ES-I3 (cell line): Measurements from ENCODE around the gene CD8A.
"Not testable (repeated sequence)": the region's sequence is repeated elsewhere in the genome, so short reads cannot be mapped to it uniquely, and the experiment has no call there.

Source experiments
- H3K36me3 ChIP-seq: 2 replicates; pipeline ENCODE4 v1.6.1; 2013; ENCODE audit warnings: mild to moderate bottlenecking, low read length, control low read depth, moderate library complexity; ENCODE audit not compliant: insufficient read depth
- H3K4me1 ChIP-seq: 2 replicates; pipeline ENCODE4 v1.6.1; 2013; ENCODE audit warnings: mild to moderate bottlenecking, control low read depth, low read length; ENCODE audit not compliant: insufficient read depth
- H3K9ac ChIP-seq: 2 replicates; pipeline ENCODE4 v1.6.1; 2013; ENCODE audit warnings: low read depth, mild to moderate bottlenecking, low read length, moderate library complexity
- H3K9me3 ChIP-seq: 2 replicates; pipeline ENCODE4 v1.6.1; 2013; ENCODE audit warnings: mild to moderate bottlenecking, low read length, moderate library complexity; ENCODE audit not compliant: control insufficient read depth, insufficient read depth

The CD8A gene

DNA sequence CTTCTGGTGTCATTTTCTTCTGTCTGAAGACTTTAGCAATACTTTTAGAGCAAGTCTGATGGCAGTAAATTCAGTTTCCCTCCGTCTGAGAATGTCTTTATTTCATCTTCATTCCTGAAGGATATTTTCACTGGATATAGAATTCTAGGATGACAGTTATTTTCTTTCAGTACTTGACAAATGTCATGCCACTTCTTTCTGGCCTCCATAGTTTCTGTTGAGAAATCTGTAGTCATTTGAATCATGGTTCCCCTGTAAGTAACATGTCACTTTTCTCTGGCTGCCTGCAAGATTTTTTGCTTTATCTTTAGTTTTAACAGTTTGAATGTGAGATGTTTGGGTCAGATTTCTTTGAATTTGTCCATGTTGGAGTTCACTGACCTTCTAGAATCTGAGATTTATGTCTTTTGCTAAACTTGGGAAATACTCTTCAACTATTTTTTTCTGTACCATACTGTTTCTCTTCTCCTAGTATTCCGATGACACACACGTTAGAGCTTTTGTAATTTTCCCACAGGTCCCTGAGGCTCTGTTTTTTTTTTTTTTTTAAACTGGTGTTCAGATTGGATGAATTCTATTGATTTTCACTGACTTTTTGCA, 40.4 kb downstream of the CD8A start:
- Histone ChIP-seq H3K9me3 (peaks cover 19% of the 10 kb centered on the region; the same call in 1 of the 2 replicates), H3K36me3 (no peaks in the 10 kb centered on the region; the same call in none of the 2 replicates), H3K9ac (no peak overlapping the region), H3K4me1 (peaks cover 4% of the 10 kb centered on the region; the same call in 1 of the 2 replicates)

DNA sequence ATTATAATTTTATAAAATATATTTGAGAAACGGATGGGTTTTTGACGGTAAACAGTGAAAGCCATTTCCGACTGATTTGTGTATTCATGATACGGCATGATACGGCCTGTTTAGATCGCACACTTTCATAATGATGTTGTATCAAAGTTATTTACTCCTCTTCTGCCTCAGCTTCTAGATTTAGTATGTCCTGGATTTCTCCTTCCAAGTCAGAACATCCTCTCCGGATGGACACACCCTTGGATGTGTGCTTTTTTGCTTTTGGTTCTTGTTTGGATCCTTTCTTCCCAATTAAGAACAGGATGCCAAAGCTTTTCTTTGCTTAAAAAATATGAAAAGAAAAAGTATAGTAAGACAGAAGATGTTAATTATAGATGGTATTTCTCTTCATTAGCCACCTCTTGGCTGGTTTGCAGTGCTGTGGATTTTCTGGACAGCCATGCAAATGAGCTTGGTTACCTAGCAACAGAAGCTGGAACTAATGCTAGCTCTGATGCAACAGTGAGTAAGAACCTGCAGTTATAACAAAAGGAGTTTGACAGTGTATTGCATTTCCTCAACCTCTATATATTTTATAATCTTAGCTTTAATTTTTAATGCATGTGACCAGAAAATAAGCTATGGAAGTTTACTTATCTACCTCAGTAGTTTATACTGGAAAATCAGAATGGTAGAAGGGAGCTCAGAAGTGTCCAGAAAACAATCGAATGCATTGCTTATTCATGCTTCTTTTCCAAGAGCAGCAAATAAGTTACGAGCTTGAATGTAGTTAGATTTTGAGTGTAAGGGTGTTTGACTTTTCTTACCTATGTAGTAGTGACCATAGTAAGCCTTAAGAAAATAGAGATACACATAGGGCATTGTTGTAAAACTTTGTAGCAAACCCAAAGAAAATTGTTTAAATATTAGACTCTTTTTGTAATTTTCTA, 42.7 kb downstream of the CD8A start:
- H3K36me3 ChIP-seq, result no peaks in the 10 kb centered on the region; the same call in none of the 2 replicates
- H3K9ac ChIP-seq, result no peak overlapping the region
- H3K9me3 ChIP-seq, result peaks cover 19% of the 10 kb centered on the region; the same call in 1 of the 2 replicates
- peaks cover 4% of the 10 kb centered on the region; the same call in 1 of the 2 replicates for H3K4me1 ChIP-seq

DNA sequence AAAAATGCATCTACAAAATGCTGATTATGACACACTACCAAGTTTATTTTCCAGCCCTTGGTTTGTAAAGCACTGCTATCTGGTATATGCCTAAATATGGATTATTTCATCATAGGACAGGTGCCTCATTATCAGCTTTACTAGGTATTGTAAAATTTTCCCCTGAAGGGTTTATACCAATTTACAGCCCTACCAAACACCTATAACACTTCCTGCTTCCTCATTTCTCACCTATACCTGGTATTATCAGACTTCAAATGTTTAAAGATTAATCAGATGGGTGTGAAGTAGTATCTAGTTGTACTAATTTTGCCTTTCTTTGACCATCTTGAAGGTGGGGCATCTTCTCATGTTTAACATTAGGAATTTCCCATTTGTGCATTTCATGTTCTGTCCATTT, 43.8 kb downstream of the CD8A start:
- Histone ChIP-seq H3K9me3 (peaks cover 19% of the 10 kb centered on the region; the same call in 1 of the 2 replicates), H3K4me1 (peaks cover 4% of the 10 kb centered on the region; the same call in 1 of the 2 replicates), H3K9ac (no peak overlapping the region), H3K36me3 (no peaks in the 10 kb centered on the region; the same call in none of the 2 replicates)

DNA sequence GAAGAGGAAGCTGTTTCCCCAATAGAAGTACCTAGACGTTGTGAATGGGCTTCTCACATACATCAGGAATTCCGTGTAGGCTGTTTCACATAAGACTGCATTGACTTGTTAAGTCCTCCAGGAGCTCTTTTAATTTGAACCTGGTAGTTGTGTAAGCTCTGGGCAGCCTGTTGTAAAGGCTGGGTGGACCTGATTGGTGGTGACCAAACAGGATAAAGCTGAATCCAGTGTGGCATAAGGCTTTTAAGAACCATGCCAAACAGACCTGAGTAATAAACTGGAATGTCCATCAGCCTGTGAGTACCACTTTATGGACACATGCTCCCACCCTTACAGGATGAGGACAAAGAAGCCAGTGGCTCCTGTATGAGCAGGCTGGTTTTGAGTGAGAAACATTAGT, 46.6 kb downstream of the CD8A start:
- Histone ChIP-seq H3K9me3 (no peaks in the 10 kb centered on the region), H3K4me1 (peaks cover 4% of the 10 kb centered on the region; the same call in 1 of the 2 replicates), H3K9ac (no peak overlapping the region), H3K36me3 (no peaks in the 10 kb centered on the region; the same call in 1 of the 2 replicates)

DNA sequence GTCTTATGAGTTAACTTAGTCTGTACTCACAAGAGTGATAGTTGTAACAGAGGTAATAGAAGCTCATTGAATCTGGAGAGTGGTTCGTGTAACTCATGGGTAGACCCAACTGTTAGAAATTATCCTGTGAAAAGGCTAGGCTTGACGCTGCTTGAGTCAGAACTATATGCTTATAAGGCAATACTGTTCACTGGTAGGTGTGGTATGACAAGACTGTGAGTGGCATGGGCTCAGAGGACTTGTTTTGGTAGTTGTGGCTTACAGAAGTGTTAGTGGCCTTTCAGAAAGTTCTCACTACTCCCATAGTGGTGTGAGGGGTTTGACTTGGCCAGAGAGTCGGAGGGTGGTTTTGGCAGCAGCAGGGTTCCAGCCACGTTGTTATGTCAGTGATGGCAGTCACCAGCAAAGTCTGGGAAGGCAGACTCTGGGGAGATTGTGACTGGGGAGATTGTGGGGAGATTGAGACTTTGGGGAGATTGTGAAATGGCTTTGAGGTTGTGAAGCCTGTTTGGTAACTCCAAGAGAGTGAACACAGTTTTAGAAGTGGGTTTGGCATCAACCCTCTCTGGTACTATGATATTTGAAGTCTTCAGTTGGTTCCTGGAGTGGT, 48.7 kb downstream of the CD8A start:
- not testable (repeated sequence) for H3K4me1 ChIP-seq, H3K9me3 ChIP-seq, H3K9ac ChIP-seq, H3K36me3 ChIP-seq

DNA sequence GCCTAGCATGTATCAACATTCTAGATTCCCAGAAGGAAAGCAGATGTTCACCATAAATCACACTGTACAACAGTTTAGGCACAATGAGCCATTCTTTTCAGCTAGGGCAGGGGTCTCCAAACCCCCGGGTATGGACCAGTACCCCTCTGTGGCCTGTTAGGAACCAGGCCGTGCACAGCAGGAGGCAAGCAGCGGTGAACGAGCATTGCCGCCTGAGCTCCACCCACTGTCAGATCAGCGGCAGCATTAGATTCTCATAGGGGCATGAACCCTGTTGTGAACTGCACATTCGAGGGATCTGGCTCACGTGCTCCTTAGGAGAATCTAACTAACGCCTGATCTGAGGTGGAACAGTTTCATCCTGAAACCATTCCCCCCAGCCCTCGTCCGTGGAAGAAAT, 50.8 kb downstream of the CD8A start:
- H3K36me3 ChIP-seq, H3K9ac ChIP-seq, H3K4me1 ChIP-seq, H3K9me3 ChIP-seq: not testable (repeated sequence)

DNA sequence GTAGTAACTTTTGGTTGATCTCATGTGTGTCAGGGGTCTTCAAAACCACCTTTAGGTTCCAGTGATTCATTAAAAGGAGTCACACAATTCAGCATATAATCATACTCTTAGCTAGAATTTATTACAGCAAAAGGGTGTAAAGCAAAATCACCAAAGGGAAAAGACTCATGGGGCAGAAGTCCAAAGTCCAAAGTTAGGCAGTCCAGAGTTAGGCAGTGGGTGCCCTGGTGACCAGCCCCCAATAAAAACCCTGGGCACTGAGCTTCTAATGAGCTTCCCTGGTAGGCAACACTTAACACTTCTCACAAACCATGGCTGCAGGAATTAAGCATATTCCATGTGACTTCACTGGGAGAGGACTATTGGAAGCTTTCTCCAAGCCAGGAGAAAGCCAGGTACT, 51.2 kb downstream of the CD8A start:
- H3K9ac ChIP-seq, H3K4me1 ChIP-seq, H3K36me3 ChIP-seq, H3K9me3 ChIP-seq: not testable (repeated sequence)

DNA sequence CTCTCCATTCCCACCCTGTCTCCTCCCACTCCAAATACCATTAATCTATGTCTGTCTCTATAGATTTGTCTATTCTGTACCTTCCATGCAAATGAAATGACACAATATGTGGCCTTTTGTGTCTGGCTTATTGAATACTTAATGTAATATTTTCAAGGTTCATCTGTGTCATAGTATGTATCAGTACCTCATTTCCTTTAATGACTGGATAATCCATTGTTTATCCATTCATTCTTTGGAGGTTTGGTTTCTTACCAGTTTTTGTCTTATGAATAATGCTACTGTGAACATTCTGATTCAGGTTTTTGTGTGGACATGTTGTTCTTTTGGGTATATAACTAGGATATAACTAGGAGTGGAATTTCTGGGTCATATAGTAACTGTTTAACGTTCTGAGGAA, 55.8 kb downstream of the CD8A start:
- H3K36me3 ChIP-seq, H3K9me3 ChIP-seq, H3K4me1 ChIP-seq, H3K9ac ChIP-seq: not testable (repeated sequence)
